NCI-H69 (cell line): ENCODE results near the gene LTBP4.
"Not testable (repeated sequence)": the region's sequence is repeated elsewhere in the genome, so short reads cannot be mapped to it uniquely, and the experiment has no call there.

Experiments used
- DNase-seq: peaks from one replicate; lab custom pipeline; 2025; lab: John Stamatoyannopoulos, UW

Gene LTBP4

GRCh38 chr19:40627486-40628279 is 26.5 kb downstream of the LTBP4 start:
- DNase-seq, result no peak

GRCh38 chr19:40629346-40629745 is 28.2 kb downstream of the LTBP4 start:
- DNase-seq, result no peak

- DNase-seq, result no peak
Measured at GRCh38 chr19:40630571-40631160, 29.5 kb downstream of the LTBP4 start.

GRCh38 chr19:40632311-40633036 is 31.3 kb downstream of the LTBP4 start:
- DNase-seq, result no peak

- DNase-seq, result no peak
Measured at GRCh38 chr19:40633207-40633606, 32.0 kb downstream of the LTBP4 start.

GRCh38 chr19:40638327-40638726 is 37.2 kb downstream of the LTBP4 start:
- no peak for DNase-seq

- no peak for DNase-seq
Measured at GRCh38 chr19:40639638-40639982, 38.4 kb downstream of the LTBP4 start.

GRCh38 chr19:40640744-40641143 is 39.6 kb downstream of the LTBP4 start:
- no peak for DNase-seq

GRCh38 chr19:40641281-40641680 is 40.1 kb downstream of the LTBP4 start:
- DNase-seq, result no peak

- no peak for DNase-seq
Measured at GRCh38 chr19:40642051-40642706, 41.0 kb downstream of the LTBP4 start.

- no peak for DNase-seq
Measured at GRCh38 chr19:40642757-40643305, 41.7 kb downstream of the LTBP4 start.

- DNase-seq, result no peak
Measured at GRCh38 chr19:40646743-40647254, 45.6 kb downstream of the LTBP4 start.

GRCh38 chr19:40649903-40650675 is 48.9 kb downstream of the LTBP4 start:
- DNase-seq, result peak; percentile 22

- no peak for DNase-seq
Measured at GRCh38 chr19:40650749-40651305, 49.7 kb downstream of the LTBP4 start.

- not testable (repeated sequence) for DNase-seq
Measured at GRCh38 chr19:40652303-40652702, 51.1 kb downstream of the LTBP4 start.

GRCh38 chr19:40655684-40656083 is 54.5 kb downstream of the LTBP4 start:
- DNase-seq, result not testable (repeated sequence)

GRCh38 chr19:40658031-40658430 is 56.9 kb downstream of the LTBP4 start:
- DNase-seq, result no peak

GRCh38 chr19:40659116-40659515 is 57.9 kb downstream of the LTBP4 start:
- no peak for DNase-seq

GRCh38 chr19:40659566-40659965 is 58.4 kb downstream of the LTBP4 start:
- DNase-seq, result no peak

- DNase-seq, result no peak
Measured at GRCh38 chr19:40661616-40662015, 60.4 kb downstream of the LTBP4 start.
